GM12875 (cell line): ENCODE data around the gene ARHGAP45.

Source experiments
- H3K4me3 ChIP-seq: one replicate; pipeline ENCODE4 v1.5.1; 2011; ENCODE audit warnings: low read depth, low read length, control low read depth
- TF ChIP-seq, protein P1 (sequence below): IDR thresholded peaks from 2 replicates; pipeline ENCODE4 v1.5.1; 2011; ENCODE audit warnings: low read depth, mild to moderate bottlenecking, control low read depth, inconsistent platforms, low read length, moderate library complexity, borderline replicate concordance; ENCODE audit not compliant: insufficient read depth

Gene ARHGAP45

DNA sequence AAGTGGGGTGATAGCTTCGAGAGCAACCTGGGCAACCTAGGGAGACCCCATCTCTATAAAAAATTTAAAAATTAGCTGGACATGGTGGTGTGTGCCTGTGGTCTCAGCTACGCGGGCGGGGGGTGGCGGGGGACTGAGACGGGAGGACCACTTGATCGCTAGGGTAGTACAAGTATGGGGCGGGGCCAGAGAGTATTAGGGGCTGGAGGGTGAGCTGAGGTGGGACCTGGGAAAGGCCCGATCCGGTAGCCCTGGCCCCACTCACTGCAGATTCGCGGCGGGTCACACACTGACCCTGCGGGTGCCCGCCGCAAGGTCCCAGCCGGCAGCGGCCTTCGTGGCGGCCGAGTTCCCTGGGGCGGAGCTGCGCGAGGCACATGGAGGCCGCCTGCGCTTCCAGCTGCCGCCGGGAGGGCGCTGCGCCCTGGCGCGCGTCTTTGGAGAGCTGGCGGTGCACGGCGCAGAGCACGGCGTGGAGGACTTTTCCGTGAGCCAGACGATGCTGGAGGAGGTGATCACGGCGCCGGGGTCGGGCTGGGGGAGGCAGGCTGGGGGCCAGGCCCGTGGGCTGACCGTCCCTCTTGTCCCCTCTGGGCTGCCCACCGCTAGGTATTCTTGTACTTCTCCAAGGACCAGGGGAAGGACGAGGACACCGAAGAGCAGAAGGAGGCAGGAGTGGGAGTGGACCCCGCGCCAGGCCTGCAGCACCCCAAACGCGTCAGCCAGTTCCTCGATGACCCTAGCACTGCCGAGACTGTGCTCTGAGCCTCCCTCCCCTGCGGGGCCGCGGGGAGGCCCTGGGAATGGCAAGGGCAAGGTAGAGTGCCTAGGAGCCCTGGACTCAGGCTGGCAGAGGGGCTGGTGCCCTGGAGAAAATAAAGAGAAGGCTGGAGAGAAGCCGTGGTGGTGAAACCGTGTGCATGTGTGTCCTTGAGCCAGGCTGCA is 2.0 kb upstream of the ARHGAP45 start:
- peak overlapping the region; percentile 26 for H3K4me3 ChIP-seq
- TF ChIP-seq, protein P1, sequence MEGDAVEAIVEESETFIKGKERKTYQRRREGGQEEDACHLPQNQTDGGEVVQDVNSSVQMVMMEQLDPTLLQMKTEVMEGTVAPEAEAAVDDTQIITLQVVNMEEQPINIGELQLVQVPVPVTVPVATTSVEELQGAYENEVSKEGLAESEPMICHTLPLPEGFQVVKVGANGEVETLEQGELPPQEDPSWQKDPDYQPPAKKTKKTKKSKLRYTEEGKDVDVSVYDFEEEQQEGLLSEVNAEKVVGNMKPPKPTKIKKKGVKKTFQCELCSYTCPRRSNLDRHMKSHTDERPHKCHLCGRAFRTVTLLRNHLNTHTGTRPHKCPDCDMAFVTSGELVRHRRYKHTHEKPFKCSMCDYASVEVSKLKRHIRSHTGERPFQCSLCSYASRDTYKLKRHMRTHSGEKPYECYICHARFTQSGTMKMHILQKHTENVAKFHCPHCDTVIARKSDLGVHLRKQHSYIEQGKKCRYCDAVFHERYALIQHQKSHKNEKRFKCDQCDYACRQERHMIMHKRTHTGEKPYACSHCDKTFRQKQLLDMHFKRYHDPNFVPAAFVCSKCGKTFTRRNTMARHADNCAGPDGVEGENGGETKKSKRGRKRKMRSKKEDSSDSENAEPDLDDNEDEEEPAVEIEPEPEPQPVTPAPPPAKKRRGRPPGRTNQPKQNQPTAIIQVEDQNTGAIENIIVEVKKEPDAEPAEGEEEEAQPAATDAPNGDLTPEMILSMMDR: peak; percentile 95

DNA sequence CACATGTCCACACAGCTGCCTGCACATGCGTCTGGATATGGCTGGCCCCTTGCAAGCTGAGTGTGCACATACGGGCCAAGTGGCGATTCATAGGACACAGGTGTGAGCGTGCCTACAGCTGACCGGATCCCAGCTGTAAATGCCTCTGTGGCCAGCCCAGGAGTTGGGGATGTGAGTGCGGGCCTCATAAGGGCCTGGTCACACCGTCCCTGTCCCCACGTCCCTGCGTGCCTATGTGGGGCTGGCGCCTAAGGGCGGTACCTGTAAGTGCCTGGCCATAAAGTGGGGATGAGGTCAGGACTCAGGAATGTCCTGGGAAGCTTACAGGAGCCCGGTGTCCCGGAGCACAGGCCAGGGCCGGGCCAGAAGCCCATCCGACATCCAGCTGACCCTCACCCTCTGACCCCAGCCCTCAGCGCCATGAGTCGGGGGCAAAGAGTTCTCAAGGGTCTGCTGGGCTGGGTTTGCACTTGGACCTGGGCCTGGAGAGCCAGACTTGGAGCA is 1.3 kb upstream of the ARHGAP45 start:
- H3K4me3 ChIP-seq: no peak overlapping the region
- TF ChIP-seq, protein P1: no peak

DNA sequence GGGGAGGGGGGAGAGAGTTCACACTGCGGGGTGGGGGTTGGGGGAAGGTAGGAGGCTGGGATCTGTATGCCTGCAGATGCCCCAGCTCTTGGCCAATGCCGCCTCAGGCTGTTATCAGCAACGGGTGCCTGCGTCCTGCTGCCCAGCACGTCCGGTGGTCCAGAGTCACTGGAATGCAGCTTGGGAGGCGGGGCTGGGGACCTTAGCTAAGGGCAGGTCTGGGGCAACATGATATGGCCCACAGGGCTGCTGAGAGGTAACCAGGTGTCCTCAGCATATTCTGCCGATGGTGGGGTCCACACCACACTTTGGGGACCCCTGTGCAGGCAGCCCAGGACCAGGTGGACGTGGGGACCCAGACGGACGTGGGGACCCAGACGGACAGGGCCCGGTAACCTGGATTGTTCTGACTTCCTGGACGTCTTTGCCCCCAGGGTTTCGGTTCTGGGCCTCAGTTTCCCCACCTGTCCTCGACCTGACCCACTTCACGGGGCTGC is 668 bp upstream of the ARHGAP45 start:
- peak overlapping the region; percentile 91 for H3K4me3 ChIP-seq
- TF ChIP-seq, protein P1: no peak

DNA sequence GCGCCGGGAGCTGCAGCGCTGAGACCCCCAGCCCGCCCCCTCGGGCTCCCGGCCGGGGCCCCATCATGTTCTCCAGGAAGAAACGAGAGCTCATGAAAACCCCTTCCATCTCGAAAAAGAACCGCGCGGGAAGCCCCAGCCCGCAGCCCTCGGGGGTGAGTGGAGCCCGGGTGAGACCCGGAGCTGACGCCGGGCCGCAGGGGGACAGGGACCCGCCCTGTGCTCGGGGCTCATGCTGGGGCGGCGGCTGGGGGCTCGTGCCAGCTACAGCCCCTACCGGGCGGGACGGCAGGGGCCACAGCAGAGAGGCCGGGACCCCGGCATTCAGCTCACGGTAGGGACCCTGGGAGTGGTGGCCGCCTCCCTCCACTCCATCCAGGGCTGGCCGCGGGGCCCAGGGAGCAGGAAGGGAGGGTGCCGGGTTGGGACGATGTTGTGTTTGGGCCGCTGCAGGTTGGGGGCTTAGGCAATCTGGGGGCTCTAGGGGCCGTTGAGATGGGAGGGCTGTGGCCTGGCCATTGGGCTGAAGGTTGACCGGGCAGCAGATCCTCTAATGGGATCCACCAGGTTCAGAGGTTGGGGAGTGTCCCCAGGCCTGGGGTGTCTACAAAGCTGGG is 482 bp downstream of the ARHGAP45 start:
- H3K4me3 ChIP-seq: peak overlapping the region; percentile 91
- TF ChIP-seq, protein P1: no peak

DNA sequence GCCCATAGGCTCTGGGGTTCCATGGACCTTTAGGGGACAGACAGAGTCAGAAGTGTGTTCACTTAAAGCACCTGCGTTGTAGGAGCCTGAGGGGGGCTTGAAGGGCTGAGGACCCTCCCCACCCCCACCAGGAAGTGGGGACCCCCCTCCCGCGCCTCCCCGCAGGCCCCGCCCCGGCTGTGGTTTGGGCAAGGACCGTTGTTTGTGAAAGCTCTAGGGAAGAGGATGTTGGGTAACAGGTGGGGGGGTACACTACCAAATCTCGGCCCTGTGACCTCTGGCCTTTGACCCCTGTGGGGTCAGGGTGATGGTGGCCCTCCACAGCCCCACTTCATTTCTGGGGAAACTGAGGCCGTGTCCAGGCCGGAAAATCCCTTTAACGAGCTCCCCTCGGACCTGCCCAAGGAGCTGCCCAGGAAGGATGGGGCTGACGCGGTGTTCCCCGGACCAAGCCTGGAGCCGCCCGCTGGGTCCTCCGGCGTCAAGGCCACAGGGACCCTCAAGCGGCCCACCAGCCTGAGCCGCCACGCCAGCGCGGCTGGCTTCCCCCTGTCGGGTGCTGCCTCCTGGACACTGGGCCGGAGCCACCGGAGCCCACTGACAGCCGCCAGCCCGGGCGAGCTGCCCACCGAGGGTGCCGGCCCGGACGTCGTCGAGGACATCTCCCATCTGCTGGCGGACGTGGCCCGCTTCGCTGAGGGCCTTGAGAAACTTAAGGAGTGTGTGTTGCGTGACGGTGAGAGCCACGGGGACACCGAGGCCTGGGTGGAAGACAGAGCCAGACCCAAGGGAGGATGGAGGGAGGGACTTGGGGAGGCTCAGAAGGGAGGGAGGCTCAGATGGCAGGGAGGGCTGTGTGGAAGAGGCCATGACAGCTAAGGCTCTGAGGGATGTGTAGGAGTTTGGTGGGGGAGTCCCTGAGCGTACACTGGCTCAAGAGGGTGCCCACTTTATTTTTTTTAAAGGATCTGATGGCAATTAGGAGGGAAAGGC is 1.3 kb downstream of the ARHGAP45 start:
- H3K4me3 ChIP-seq: peak overlapping the region; percentile 91

More for the DNA sequence above, 1.3 kb downstream of the ARHGAP45 start:
- TF ChIP-seq, protein P1: no peak
